Tibial nerve (tissue), 4 donors: ENCODE measurements around the gene CLPX.

Source experiments
- CTCF ChIP-seq, 5 experiments: fragments of 200-600 bp in 3 of 5; fragments of 450-650 bp in 2 of 5; sonication (generic) in 3 of 5; IDR thresholded peaks; one replicate each; pipeline ENCODE4 v1.5.1; 2016 to 2019; ENCODE audit warnings: antibody characterized with exemption in 5 of 5, mild to moderate bottlenecking in 3 of 5, moderate library complexity in 2 of 5
- EP300 ChIP-seq, 2 donors: sonication (generic); formaldehyde crosslinking; IDR thresholded peaks; one replicate each; pipeline ENCODE4 v1.6.1; 2017; ENCODE audit warnings: antibody characterized with exemption in 2 of 2, mild to moderate bottlenecking in 1 of 2

- TF ChIP-seq CTCF (IDR thresholded peaks at IDR 0.05) (no peak), EP300 (IDR thresholded peaks at IDR 0.05) (no peak)
These were observed 38.9 kb upstream of the CLPX start for GRCh38 chr15:65223996-65224395.
